NCI-H2196 treated with DMSO at 0.1 percent for 48 hours (cell line): ENCODE data around the gene TPO.
"Not testable (repeated sequence)": the region's sequence is repeated elsewhere in the genome, so short reads cannot be mapped to it uniquely, and the experiment has no call there.

Experiments
- DNase-seq: peaks from one replicate; lab custom pipeline; 2025; ENCODE audit not compliant: unreplicated experiment; lab: John Stamatoyannopoulos, UW

TPO gene

GRCh38 chr2:1481406-1482252, 68.4 kb downstream of the TPO start:
- no peak for DNase-seq

GRCh38 chr2:1482253-1482675, 69.0 kb downstream of the TPO start:
- no peak for DNase-seq

DNA sequence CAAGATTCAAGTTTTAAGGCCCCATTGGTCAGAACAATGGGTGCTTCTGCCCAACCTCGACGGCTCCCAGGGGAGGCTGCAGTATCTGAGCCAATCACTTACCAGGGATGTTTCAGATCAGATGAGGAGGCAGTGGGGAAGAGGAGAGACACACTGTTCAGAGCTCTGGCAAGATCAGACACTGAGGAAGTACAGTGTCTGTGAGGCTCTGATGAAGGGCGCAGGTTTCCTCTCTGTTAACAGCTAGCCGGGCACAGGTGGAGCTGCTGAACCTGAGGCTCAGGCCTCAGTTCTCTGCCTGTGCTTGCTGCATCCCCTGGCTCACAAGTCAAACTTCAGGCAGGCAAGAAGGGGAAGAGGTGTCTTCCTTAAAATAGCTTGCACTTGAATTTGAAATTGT, 69.7 kb downstream of the TPO start:
- DNase-seq, result no peak

- DNase-seq, result no peak
Observed at GRCh38 chr2:1483551-1483950, 70.3 kb downstream of the TPO start.

DNA sequence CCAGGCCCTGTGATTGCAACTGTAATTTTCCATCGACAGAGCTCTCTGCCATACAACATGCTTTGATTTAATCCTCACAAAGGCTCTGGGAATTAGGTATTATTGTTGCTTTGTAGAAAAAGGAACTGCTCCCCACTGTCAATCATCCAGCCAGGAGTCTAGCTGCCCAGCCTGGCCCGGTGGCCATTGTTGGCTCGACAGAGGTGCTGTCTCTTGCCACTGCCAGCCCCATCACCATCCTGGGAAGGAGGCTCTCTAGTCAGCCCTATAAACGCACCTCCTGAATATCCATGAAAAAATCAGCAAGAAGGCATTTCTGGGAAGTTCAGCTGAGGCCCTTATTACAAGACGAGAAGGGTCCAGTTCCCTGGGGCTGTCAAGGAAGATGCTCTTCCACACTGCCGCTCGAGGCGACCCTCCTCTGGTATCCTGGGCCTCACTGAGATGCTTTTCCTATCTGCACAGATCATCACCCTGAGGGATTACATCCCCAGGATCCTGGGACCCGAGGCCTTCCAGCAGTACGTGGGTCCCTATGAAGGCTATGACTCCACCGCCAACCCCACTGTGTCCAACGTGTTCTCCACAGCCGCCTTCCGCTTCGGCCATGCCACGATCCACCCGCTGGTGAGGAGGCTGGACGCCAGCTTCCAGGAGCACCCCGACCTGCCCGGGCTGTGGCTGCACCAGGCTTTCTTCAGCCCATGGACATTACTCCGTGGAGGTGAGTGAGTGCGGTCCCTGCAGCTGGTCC, 71.0 kb downstream of the TPO start:
- no peak for DNase-seq

GRCh38 chr2:1486670-1487069, 73.4 kb downstream of the TPO start:
- no peak for DNase-seq

GRCh38 chr2:1487758-1488157, 74.5 kb downstream of the TPO start:
- no peak for DNase-seq

DNA sequence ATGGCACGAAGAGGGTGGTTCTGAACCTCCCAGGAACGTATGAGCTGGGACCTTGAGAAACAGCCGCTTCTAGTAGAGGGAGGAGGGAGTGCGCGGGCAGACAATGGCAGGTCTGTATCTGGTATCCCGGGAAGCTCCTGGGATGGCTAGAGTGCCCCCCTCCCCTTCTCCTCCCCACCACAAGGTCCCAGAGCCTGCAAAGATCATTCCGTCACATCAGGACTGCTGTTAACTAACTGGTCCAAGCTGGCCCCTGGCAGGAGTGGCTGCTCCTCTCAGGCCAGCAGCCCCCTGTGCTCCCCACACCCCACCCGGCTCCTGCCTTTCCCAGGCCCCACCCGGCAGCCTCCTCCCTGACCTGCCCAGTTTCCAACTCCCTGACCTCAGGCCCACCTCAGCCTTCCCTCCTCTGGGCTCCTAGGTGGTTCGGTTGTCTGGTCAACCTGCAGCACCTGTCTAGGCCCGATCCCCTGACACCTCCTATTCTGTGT, 75.0 kb downstream of the TPO start:
- no peak for DNase-seq

- no peak for DNase-seq
Observed at GRCh38 chr2:1488851-1489250, 75.6 kb downstream of the TPO start.

GRCh38 chr2:1489486-1489885, 76.2 kb downstream of the TPO start:
- DNase-seq, result no peak

GRCh38 chr2:1490381-1490780, 77.1 kb downstream of the TPO start:
- not testable (repeated sequence) for DNase-seq

GRCh38 chr2:1491751-1492150, 78.5 kb downstream of the TPO start:
- DNase-seq, result no peak

DNA sequence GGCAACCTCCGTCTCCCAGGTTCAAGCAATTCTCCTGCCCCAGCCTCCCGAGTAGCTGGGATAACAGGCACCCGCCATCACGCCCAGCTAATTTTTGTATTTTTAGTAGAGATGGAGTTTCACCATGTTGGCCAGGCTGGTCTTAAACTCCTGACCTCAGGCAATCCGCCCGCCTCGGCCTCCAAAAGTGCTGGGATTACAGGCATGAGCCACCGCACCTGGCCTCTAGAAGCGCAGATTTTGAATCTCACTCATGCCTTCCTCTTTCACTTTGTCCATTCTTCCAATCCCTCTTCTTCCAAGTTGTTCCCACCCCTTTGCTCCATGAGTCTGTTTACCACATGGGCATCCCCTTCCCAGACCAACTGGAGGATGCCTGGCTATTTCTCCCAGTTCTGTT, 79.0 kb downstream of the TPO start:
- DNase-seq, result not testable (repeated sequence)

DNA sequence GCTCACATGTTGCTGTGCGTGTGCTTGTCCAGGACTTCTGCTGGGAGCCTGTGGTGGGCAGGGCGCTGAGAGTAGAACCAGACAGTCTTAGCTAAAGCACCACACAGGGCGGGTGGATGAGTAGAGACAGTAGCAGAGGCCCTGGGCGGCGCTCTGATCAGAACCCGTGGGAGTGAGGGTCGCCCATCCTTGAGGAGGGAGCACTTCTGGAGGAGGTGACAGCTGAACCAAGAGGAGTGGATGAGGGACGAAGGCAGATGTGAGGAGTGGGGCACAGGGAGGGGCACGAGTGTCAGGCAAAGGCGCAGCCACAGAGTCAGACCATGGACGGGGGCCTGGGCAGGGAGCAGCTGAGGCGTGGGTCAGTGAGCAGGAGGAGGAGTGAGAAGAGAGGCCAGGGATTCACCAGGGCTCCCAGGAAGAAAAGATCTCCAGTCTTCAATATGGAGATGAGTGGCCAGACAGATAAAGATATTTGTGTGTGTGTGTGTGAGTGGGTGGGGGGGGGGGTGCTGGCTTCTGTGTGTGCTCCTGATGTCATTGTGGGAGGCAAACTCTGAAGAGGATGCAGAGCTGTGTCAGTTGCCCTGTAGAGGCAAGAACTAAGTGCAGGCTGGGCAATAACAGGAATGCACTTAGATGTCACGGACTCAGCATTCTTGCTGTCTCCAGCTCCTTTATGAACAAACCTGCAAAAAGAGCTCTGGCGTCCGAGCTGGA, 79.6 kb downstream of the TPO start:
- DNase-seq, result no peak

GRCh38 chr2:1493431-1494126, 80.3 kb downstream of the TPO start:
- DNase-seq, result no peak

GRCh38 chr2:1494257-1494656, 81.0 kb downstream of the TPO start:
- no peak for DNase-seq

GRCh38 chr2:1494906-1495305, 81.6 kb downstream of the TPO start:
- no peak for DNase-seq

DNA sequence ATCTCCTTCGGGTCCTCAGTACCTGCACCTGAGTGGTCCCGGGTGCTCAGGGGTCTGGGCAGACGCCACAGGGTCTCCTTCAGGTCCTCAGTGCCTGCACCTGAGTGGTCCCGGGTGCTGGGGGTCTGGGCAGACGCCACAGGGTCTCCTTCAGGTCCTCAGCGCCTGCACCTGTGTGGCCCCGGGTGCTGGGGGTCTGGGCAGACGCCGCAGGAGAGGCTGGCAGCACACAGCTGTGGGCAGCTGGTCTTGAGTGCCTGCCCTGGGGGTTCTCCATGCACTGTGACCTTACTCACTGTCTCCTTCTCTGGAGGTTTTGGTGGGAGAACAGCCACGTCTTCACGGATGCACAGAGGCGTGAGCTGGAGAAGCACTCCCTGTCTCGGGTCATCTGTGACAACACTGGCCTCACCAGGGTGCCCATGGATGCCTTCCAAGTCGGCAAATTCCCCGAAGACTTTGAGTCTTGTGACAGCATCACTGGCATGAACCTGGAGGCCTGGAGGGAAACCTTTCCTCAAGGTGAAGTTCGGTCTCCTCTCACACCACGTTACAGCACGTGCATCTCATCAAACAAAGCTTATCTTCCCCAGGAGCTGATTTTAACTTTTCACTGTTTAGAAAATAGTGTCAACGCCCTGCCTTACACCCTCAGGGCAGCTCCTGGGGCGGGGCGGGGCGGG, 82.6 kb downstream of the TPO start:
- DNase-seq, result no peak

GRCh38 chr2:1496359-1496821, 83.1 kb downstream of the TPO start:
- DNase-seq, result no peak

GRCh38 chr2:1497122-1497611, 83.9 kb downstream of the TPO start:
- DNase-seq, result no peak
